GM19438 (cell line): ENCODE results near the gene MYEOV.

ENCODE experiments used
- ATAC-seq: cut with Tn5 transposase; IDR thresholded peaks from one replicate; pipeline ENCODE4 v1.9.1; 2021; ENCODE audit warnings: low read depth; ENCODE audit not compliant: unreplicated experiment

Gene MYEOV

GRCh38 chr11:69312453-69313404 is 18.8 kb downstream of the MYEOV start:
- no peak for ATAC-seq

- no peak for ATAC-seq
Observed at GRCh38 chr11:69313992-69314391, 20.0 kb downstream of the MYEOV start.

GRCh38 chr11:69314555-69314954 is 20.6 kb downstream of the MYEOV start:
- no peak for ATAC-seq

- ATAC-seq, result no peak
Observed at GRCh38 chr11:69316956-69317355, 23.0 kb downstream of the MYEOV start.

GRCh38 chr11:69317401-69318092 is 23.6 kb downstream of the MYEOV start:
- no peak for ATAC-seq

- no peak for ATAC-seq
Observed at GRCh38 chr11:69318093-69318420, 24.1 kb downstream of the MYEOV start.

GRCh38 chr11:69319255-69320106 is 25.5 kb downstream of the MYEOV start:
- no peak for ATAC-seq

GRCh38 chr11:69320326-69320725 is 26.4 kb downstream of the MYEOV start:
- no peak for ATAC-seq

- no peak for ATAC-seq
Observed at GRCh38 chr11:69320756-69321741, 27.1 kb downstream of the MYEOV start.

- no peak for ATAC-seq
Observed at GRCh38 chr11:69321877-69322361, 28.0 kb downstream of the MYEOV start.

- ATAC-seq, result no peak
Observed at GRCh38 chr11:69325446-69325845, 31.5 kb downstream of the MYEOV start.

- ATAC-seq, result no peak
Observed at GRCh38 chr11:69326622-69327219, 32.8 kb downstream of the MYEOV start.

- ATAC-seq, result no peak
Observed at GRCh38 chr11:69327741-69328191, 33.8 kb downstream of the MYEOV start.

GRCh38 chr11:69328231-69328630 is 34.3 kb downstream of the MYEOV start:
- ATAC-seq, result no peak

- ATAC-seq, result no peak
Observed at GRCh38 chr11:69329581-69329980, 35.6 kb downstream of the MYEOV start.

- ATAC-seq, result no peak
Observed at GRCh38 chr11:69330330-69330729, 36.4 kb downstream of the MYEOV start.

GRCh38 chr11:69333149-69333710 is 39.3 kb downstream of the MYEOV start:
- no peak for ATAC-seq

GRCh38 chr11:69333879-69334278 is 39.9 kb downstream of the MYEOV start:
- ATAC-seq, result no peak
